ENCODE data around the gene MTNR1B.

DNA sequence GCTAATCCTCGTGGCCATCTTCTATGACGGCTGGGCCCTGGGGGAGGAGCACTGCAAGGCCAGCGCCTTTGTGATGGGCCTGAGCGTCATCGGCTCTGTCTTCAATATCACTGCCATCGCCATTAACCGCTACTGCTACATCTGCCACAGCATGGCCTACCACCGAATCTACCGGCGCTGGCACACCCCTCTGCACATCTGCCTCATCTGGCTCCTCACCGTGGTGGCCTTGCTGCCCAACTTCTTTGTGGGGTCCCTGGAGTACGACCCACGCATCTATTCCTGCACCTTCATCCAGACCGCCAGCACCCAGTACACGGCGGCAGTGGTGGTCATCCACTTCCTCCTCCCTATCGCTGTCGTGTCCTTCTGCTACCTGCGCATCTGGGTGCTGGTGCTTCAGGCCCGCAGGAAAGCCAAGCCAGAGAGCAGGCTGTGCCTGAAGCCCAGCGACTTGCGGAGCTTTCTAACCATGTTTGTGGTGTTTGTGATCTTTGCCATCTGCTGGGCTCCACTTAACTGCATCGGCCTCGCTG lies 12.1 kb downstream of the MTNR1B start:
- TF ChIP-seq POLR2A (IDR thresholded peaks at IDR 0.05): no peak
- TF ChIP-seq, protein P1, sequence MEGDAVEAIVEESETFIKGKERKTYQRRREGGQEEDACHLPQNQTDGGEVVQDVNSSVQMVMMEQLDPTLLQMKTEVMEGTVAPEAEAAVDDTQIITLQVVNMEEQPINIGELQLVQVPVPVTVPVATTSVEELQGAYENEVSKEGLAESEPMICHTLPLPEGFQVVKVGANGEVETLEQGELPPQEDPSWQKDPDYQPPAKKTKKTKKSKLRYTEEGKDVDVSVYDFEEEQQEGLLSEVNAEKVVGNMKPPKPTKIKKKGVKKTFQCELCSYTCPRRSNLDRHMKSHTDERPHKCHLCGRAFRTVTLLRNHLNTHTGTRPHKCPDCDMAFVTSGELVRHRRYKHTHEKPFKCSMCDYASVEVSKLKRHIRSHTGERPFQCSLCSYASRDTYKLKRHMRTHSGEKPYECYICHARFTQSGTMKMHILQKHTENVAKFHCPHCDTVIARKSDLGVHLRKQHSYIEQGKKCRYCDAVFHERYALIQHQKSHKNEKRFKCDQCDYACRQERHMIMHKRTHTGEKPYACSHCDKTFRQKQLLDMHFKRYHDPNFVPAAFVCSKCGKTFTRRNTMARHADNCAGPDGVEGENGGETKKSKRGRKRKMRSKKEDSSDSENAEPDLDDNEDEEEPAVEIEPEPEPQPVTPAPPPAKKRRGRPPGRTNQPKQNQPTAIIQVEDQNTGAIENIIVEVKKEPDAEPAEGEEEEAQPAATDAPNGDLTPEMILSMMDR (IDR thresholded peaks at IDR 0.05): no peak
